GM08714 (cell line): ENCODE data around the gene CDC40.
"Not testable (repeated sequence)": the region's sequence is repeated elsewhere in the genome, so short reads cannot be mapped to it uniquely, and the experiment has no call there.

ENCODE experiments used
- H3K4me3 ChIP-seq: fragments of 200-500 bp; sonication (Bioruptor generic); 2 replicates; pipeline ENCODE4 v1.5.1; 2014; ENCODE audit warnings: mild to moderate bottlenecking, low read length, inconsistent platforms
- ZNF274 ChIP-seq: IDR thresholded peaks from 2 replicates; pipeline ENCODE4 v1.6.1; 2012; ENCODE audit warnings: mild to moderate bottlenecking, low read depth, low read length

CDC40 gene

DNA sequence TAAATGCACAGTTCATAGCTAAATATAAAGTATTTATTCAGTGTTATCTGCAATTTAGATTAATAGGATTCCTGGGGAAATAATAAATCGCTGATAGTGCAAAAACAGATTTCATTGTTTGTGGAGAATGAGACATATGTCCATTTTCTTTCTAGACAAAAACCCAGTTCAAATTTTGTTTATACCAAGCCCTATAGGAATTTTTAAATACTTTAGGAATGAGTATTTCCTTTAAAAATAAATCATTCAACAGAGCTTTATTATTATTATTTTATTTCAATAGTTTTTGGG lies 91.5 kb downstream of the CDC40 start:
- no peak for TF ChIP-seq ZNF274

DNA sequence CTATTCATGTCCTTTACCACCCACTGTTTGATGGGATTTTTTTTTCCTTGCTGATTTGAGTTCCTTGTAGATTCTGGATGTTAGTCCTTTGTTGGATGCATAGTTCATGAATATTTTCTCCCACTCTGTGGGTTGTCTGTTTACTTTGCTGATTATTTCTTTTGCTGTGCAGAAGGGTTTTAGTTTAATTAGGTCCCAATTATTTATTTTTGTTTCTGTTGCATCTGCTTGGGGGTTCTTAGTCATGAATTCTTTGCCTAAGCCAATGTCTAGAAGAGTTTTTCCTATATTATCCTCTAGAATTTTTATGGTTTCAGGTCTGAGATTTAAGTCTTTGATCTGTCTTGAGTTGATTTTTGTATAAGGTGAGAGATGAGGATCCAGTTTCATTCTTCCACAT lies 92.6 kb downstream of the CDC40 start:
- H3K4me3 ChIP-seq, result not testable (repeated sequence)

More for the DNA sequence above, 91.5 kb downstream of the CDC40 start:
- H3K4me3 ChIP-seq, result no peak overlapping the region

DNA sequence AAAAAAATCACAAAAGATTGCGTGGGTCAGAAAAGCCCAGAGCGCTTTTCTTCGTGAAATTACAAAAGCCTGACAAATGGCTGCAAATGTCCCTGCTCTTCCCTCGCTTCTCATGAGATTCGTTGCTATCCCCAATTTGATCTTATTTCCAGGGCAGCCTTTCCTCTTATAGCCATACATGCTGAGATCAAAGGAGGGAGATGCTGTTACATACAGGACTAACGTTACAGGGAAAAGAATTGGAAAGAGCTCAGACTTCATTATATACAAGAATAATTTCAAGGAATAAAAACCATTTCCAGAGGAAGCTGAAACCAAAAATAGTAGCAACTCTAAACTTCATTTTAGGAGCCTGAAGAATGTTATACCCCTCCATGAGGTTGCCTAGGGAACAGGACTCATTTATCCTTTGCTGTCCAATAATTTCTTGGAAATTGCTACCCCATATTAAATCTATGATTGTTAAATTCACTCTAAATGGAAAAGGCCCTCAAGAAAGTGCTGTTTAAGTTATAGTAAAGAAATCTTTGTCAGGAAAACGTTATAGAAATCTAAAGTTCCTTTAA lies 97.0 kb downstream of the CDC40 start:
- TF ChIP-seq ZNF274, result no peak
- H3K4me3 ChIP-seq, result no peak overlapping the region
